HG03045 (cell line): Measurements from ENCODE around the gene ANXA10.
"Not testable (repeated sequence)": the region's sequence is repeated elsewhere in the genome, so short reads cannot be mapped to it uniquely, and the experiment has no call there.

Experiments used
- ATAC-seq: cut with Tn5 transposase; IDR thresholded peaks from one replicate; pipeline ENCODE4 v1.9.1; 2021; ENCODE audit warnings: mild to moderate bottlenecking, moderate library complexity; ENCODE audit not compliant: unreplicated experiment

The ANXA10 gene

DNA sequence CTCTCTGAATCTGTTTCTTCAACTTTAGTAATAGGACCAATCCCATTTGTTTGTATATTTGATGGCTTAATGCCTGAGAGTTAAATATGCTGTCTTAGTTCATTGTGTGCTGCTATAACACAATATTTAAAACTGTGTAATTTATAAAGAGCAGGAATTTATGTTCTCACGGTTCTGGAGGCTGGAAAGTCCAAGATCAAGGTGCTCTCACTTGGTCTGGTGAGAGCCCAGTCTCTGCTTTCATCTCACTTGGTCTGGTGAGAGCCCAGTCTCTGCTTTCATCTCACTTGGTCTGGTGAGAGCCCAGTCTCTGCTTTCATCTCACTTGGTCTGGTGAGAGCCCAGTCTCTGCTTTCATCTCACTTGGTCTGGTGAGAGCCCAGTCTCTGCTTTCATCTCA is 20.7 kb downstream of the ANXA10 start:
- ATAC-seq, result not testable (repeated sequence)

GRCh38 chr4:168118116-168118655 is 25.8 kb downstream of the ANXA10 start:
- ATAC-seq, result no peak

- ATAC-seq, result no peak
Measured at GRCh38 chr4:168119100-168119499, 26.8 kb downstream of the ANXA10 start.

DNA sequence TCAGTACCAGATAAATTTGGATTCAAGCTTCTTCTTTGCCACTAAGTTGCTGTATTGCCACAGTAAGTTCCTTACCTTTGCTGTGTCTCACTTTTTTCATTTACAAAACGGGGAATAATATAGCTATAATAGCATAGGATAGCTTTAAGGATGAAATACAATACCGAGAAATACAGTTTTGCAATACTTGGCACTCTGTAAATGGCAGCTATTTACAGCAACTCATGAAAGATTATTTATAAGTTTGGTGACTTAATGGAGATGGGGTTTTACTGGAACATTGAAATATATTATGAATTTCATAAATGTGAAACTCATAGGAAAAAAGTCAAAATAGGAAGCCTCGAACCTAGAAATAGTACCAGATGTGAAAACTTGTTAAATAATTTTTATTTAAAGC is 27.6 kb downstream of the ANXA10 start:
- no peak for ATAC-seq

GRCh38 chr4:168120811-168121210 is 28.5 kb downstream of the ANXA10 start:
- ATAC-seq, result no peak

- no peak for ATAC-seq
Measured at GRCh38 chr4:168124008-168124641, 31.8 kb downstream of the ANXA10 start.

DNA sequence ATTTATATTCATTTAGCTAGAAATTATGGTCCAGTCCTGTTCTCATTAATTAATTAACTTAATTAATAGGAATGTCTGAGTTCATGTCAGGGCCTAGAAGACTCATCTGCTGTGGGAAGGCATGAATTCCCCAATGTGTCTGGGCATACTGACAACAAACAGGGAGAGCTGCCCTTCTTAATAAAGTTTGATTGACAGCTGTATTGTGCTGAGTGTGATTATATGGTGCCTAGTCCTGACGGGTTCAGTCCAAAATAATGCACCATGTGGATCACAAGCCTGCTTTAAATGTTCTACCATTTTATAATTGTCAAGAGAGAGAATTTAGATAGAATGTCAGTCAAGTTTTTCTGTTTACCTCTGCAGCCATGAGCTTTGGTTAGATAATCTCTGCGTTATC is 34.6 kb downstream of the ANXA10 start:
- ATAC-seq, result no peak

DNA sequence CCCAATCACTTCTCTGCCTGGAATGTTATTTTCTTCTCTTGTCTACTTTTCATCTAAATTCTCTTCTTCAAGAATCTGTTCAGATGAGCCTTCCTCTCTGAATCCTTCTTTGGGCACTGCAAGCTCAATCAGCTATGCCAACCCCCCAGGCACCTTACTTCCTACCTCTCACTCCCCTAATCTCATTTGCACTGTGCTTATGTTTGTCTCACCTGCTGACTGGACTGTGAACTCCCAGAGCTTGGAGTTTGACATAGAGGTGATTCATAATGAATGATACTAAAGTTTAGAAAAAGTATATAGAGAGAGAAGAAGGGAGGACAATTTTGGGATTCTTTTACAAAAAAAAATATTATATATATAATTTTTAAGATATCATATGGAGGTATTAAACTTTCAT is 36.3 kb downstream of the ANXA10 start:
- no peak for ATAC-seq

DNA sequence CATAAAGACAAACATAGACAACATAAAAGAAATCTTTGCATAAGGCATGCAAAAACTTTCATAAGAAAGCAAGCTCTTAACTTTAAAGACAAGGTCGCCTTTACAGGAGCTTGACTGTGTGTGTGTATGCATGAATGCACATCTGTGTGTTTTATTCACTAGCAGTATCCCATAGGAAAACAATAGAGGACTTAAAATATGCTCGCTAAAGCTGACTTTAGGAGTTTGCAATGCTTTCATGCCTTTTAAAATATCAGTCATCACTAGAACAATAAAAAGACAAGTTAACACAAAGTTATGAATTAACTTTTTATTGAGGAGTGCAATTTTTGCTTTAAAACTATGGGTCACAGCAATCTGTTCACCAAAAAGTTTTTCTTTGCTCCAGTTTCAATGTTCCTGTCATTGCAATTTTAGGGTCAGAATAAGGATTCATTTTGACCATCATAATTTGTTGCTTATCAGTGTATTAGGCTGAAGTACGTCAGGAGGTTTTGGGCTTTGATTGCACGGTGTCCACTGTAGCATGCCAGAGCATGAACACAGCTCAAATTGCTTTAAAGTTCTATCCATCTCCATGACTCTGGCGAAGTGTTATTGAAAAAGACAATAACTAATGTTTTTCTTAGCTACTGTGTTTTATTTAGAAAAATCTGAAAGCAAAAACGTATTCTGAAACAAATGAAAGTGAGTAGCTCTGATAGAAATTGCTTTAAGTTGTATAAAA is 36.9 kb downstream of the ANXA10 start:
- ATAC-seq, result no peak

DNA sequence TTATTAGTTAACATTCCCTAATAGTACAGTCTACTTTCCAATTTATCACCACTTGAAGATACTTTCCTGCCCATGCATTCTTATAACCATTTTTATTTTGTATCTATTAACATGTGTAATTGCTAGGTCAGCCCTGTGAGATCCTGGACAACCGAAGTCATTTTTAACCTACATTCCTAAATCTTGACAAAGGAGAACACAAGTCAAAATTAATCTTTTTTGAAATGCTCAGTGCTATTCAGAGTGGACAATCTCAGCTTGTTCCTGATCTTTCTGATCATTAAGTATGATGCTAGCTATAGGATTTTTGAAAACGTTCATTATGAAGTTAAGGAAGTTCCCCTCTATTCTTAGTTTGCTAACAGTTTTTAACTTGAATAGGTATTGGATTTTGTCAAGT is 37.5 kb downstream of the ANXA10 start:
- no peak for ATAC-seq

- ATAC-seq, result no peak
Measured at GRCh38 chr4:168131196-168131595, 38.9 kb downstream of the ANXA10 start.

DNA sequence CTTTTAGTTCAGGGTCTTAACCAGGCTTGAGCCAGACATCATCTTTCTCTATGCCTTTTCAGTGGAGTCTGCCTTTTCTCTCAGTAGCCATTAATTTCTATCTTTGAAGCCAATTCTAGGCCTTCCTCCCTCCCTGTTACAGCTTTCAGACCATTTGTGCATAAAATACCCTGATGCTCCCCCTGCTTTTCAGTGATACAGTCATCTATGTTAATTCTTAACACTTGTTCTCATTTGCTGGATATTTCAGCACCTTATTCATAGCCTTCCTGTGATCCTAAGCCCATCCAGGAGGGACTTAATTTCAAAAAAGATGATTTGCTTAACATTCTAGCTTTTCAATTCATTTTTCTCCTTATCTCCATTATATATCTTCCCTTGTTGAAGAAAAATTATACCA is 42.3 kb downstream of the ANXA10 start:
- no peak for ATAC-seq

- not testable (repeated sequence) for ATAC-seq
Measured at GRCh38 chr4:168135860-168136259, 43.5 kb downstream of the ANXA10 start.

GRCh38 chr4:168137695-168138094 is 45.4 kb downstream of the ANXA10 start:
- not testable (repeated sequence) for ATAC-seq

DNA sequence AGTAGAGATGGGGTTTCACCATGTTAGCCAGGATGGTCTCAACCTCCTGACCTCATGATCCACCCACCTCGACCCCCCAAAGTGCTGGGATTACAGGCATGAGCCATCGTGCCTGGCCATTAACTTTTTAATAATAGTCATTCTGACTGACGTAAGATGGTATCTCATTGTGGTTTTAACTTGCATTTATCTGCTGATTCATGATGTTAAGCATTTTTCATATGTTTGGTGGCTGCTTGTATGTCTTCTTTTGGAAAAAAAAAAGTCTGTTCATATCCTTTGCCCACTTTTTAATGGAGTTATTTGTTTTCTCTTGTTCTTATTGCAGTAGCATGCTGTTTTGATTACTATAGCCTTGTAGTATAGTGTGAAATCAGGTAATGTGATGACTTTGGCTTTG is 45.8 kb downstream of the ANXA10 start:
- ATAC-seq, result no peak

DNA sequence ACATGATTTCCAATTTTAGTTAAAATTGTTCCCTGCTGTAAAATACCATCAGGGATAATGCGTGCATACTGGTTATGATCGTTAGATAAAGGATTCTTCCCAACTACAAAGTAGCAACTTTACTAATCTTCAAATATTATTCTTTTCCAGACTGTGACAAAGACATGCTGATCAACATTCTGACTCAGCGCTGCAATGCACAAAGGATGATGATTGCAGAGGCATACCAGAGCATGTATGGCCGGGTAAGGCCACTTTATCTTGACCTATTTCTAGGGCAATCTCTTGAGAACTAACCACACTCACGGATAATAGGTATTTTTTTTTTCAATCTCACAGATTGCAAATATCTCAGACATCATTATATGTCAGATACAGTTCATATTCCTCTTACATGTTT is 47.0 kb downstream of the ANXA10 start:
- ATAC-seq, result no peak

GRCh38 chr4:168141733-168142132 is 49.4 kb downstream of the ANXA10 start:
- ATAC-seq, result no peak

DNA sequence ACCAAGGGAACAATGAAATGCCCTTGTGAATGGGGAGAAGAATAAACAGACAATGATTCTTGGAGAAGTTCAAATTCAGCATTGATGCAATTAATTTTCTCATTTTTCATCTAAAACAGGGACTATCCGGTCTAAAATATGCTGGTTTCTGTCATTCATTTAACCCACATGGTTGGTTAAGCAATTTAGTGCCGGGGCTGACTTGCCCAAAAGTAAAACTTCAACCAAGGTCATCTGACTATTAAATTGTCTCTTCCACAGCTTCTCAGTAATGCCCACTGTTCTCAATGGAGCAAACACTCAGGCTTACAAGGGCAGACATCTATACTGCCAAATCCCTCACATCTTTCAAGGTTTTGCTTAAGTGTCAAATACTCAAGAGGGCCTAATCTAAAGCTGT is 51.3 kb downstream of the ANXA10 start:
- no peak for ATAC-seq

GRCh38 chr4:168150420-168151050 is 58.2 kb downstream of the ANXA10 start:
- ATAC-seq, result no peak

GRCh38 chr4:168151327-168151726 is 59.0 kb downstream of the ANXA10 start:
- no peak for ATAC-seq

DNA sequence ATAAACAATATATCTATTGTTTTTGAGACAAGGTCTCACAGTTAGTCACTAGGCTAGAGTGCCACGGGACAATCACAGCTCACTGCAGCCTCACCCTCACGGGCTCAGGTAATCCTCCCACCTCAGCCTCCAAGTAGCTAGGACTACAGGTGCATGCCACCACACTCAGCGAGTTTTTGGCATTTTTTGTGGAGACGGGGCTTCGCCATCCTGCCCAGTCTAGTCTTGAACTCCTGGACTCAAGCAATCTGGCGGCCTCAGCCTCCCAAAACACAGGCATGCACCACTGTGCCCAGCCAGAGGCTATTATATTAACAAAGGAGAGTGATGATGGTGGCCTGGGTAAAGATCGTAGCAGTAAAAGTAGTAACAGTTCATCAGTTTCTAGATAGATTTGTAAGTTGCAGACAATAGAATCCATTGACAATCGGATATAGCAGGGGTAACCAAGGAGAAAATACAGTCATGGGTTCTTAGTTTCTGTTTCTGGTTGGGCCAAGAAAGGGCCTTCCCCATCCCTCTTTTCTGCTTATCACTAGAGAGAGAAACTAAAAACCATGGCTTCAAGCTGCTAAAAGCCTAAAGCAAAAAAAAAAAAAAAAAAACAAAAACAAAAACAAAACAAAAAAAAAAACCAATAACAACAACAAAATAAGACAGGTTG is 60.6 kb downstream of the ANXA10 start:
- no peak for ATAC-seq
